Limb (tissue), 2 donors: ENCODE data around the gene NUP214.

Experiments
- DNase-seq, 2 donors: peaks; one replicate each; pipeline ENCODE4 v3.0.0-alpha.2; 2016; ENCODE audit errors: extremely low spot score in 2 of 2

NUP214 gene

DNA sequence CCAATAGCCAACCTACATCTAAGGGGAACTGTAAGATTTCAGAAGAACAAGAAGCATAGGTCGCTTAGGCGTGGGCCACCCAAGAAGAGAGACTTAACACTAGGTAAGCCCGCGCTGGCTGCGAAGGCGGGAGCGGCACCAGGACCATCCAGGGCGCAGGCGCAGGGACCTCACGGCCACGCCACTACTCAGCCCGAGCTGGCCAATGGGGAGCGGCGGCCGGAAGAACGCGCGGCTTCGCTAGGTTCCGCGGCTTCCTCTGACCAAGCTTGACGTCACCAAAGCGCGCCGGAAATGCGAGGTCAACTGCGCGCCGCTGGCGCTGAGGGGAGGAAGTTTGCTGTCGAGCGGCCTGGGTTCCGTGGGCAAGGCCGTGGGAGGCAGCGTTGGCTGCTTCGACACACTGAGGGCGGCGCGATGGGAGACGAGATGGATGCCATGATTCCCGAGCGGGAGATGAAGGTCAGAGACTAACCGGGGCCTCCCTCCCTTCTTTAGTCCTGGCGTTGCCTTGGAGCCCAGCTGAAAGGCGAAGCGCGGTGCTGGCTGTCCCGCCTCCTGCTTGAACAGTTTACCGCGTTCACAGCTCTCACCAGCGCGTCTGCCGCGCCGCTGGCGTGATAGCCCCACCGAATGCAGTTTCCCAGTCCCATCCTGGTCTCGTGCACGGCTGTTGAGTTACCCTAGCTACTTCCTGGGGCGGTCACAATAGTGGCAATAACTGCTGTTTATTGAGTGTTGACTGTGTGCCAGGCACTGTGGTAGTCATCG lies at the start of gene NUP214:
TSS of gene NUP214 (plus strand) at position 299 of the 771 bp plus-strand sequence. CDS start at position 418, 119 bp downstream.
- peak; percentile 99 to 100 for DNase-seq

DNA sequence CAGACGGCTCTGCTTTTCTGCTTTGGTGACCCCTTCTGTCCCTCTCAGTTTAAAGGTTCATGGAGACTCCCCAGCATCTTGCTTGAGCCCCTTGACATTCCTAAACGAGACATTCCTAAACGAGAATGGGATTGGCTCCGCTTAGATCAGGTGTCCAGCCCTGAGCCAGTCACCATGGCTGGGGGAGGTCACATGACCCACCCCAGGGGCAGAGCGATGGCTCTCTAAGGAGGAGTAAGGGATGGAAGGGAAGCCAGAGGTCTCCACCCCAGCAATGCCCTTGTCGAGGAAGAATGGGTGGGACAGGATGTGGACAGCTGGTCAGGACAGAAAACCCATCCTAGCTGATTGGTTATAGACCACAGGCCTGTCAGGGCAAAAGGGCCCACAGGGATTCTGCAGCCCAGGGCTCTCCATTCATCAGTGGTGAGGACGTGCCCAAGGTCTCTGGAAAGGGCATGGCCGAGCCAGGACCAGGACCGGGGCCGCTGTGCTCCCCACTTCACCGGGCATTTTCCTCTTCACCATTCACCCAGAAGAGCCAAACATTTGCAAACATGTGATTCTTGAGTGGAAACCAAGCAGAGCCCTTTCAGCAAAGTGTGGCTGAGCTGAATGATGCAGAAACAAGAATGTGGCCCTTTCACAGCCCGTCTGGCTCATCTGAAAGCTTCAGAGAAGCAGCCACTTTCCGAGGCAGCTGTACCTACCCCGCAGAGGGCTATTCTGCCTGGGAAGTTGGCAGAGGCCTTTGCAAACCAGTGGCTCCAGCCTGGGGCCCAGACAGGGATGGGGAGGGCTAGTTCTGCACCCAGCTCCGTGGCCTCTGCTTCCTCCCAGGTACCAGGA lies 48.8 kb upstream of the NUP214 start:
- no peak for DNase-seq

- DNase-seq = no peak
Measured at GRCh38 chr9:131078427-131079366, 46.7 kb upstream of the NUP214 start.

- no peak for DNase-seq
Measured at GRCh38 chr9:131080589-131080988, 44.8 kb upstream of the NUP214 start.

DNA sequence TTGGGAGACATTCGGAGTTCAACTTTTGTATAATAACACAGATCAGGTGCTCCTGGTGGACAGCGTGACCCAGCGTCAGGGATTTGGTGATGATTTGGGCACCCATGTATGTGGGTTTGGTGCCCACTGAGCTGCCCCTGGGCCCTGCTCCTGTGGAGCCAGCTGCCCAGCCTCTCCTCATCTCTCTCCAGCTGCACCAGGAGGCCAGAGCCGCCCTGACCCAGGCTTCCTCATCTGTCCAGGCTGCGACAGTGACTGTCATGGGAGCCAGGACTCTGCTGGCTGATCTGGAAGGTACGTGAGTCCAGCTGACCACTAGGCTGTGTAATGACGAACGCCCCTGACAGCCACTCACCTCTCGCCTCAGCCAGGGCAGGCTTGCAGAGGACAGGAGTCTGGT lies 43.5 kb upstream of the NUP214 start:
- DNase-seq = no peak

DNA sequence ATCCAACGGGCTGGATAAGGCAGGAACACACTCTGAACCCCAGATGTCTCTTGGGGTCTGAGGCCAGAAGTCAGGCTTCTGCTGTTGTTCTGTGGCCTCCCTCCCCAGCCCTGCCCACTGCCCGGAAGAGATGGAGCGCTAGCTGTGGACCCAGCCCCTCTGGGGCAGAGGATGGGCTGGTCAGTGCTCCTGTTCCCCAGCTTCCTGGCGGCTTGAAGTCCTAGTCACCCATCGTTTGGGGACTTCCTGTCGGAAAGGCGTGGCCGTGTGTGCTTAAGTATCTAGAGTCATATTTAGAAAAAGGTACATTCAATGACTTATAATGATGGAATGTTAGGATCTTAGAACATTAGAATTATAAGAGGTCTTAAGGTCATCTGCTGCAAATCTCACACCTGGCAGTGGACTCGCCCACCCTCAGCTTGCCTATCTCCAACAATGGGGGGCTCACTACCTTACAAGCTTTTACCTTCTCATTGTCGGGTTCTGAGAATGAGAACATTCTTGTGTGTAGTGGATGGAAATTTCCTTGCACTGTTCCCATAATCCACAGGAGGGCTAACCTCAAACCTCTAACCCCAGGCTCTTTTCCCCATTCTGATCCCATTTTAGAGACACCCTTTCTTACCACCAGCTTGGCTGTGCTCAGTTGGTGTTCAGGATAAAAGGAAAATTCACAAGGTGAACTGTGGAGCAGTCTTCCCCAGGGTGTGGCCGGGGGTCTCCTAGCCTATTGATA lies 42.4 kb upstream of the NUP214 start:
- DNase-seq = no peak

GRCh38 chr9:131084661-131085369 lies 40.6 kb upstream of the NUP214 start:
- DNase-seq = no peak

GRCh38 chr9:131085370-131086122 lies 39.8 kb upstream of the NUP214 start:
- no peak for DNase-seq

DNA sequence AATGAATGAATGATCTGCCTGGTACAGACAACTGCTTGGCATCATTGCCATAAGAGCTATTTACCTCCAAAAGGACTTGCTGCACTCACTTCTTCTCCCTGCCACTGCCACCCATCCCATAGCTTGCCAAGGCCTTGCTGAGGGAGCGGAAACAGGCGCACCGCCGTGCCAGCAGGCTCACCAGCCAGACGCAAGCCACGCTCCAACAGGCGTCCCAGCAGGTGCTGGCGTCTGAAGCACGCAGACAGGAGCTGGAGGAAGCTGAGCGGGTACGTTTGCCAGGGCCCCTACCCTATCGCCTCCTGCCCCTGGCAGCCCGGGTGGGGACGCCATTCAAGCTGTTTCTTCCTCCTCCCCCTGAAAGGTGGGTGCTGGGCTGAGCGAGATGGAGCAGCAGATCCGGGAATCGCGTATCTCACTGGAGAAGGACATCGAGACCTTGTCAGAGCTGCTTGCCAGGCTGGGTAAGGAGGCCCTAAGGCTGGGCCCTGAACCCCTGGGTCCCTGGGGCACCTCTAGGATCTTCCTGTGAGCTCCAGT lies 38.0 kb upstream of the NUP214 start:
- no peak for DNase-seq

GRCh38 chr9:131090025-131090787 lies 35.2 kb upstream of the NUP214 start:
- no peak for DNase-seq

DNA sequence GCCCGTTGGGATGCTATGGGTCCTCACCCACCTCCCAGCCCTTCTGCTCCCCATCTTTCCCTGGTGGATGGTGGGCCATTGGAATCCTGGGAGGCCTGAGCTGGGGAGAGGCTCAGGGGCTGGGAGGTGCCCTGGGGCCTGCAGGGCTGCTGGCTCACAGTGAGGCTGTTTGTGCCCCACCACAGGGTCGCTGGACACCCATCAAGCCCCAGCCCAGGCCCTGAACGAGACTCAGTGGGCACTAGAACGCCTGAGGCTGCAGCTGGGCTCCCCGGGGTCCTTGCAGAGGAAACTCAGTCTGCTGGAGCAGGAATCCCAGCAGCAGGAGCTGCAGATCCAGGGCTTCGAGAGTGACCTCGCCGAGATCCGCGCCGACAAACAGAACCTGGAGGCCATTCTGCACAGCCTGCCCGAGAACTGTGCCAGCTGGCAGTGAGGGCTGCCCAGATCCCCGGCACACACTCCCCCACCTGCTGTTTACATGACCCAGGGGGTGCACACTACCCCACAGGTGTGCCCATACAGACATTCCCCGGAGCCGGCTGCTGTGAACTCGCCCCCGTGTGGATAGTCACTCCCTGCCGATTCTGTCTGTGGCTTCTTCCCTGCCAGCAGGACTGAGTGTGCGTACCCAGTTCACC lies 33.9 kb upstream of the NUP214 start:
- DNase-seq = no peak

- DNase-seq = no peak
Measured at GRCh38 chr9:131092030-131092429, 33.4 kb upstream of the NUP214 start.

GRCh38 chr9:131092548-131093440 lies 32.6 kb upstream of the NUP214 start:
- no peak for DNase-seq

DNA sequence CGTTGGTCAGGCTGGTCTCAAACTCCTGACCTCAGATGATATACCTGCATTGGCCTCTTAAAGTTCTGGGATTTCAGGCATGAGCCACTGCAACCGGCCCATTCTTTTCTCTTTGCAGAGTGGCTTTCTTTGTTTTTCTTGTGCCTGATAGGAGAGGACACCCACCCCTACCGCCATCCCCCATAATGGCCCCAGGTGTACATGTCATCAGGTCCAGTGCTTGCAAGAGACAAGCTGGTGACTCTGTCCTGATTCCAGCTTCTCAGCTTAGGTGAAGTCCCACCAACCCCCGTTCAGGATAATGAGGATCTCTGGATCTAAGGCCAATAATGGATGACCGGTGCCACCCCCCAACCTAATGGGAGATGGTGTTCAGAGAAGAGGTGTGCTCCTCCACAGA lies 31.4 kb upstream of the NUP214 start:
- no peak for DNase-seq

DNA sequence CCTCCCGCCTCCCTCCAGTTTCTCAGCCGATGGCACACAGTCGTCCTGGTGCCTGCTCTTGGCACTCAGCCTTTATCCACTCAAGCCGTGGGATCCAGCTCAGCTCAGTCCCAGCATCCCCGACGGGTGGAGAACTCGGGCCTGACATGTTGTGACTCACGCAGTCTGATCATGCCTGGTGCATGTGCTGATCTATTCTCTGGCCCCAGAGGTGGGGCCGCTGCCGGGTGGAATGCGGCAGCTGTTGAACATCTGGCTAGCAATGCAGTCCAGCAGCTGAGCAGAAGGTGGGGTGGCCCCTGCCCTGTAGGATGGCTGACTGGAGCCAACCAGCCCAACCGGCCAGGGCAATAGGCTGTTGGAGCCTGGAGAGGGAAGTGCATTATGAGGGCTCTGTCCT lies 30.8 kb upstream of the NUP214 start:
- peak in 1 of 2 donors; percentile 54 for DNase-seq

DNA sequence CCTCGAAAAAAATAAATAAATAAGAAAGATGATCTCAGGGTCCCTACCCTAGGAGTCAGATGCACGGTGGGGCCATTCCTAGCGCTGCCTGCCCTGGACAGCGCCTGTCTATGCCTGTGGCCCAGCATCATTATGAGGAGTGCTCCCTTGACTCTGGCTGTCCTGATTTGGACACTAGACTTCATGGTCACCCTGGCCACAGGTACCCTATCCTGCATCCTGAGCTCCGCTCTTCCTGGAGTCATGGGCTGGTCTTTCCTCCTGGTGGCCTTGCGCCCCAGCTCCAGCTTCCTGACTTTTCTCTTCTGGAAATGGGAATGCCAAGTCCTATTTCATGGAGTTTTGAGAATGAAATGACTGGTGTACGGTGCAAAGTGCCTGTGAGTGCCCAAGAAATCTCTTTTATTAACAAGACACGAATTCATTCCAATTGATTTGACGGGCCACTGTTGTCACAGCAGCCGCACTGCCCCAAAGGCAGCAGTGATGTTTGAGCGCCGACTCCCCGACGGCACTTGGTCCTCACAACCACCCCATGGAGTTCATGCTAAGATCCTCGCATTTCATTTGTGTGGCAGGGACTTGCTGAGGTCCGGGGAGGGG lies 29.6 kb upstream of the NUP214 start:
- no peak for DNase-seq
